ENCODE results near the gene GLI3. TPM values are rescaled to one million over a fixed set of nuclear protein-coding genes. Genes with fewer than 3 reads are reported as not detected.

The GLI3 gene
- total and polyA plus RNA-seq, 2 of the 8 experiments (the other 6 are each of a cell fraction or from before 2014, with no cell fraction given) = 8.0 to 31.1 TPM

GRCh38 chr7:42145539-42145938 lies 91.5 kb downstream of the GLI3 start:
- Histone ChIP-seq H3K18ac (ENCODE audit: extremely low read depth, low read length) (no peak overlapping the region), H4K20me1 (replicated peaks in 1 of 2; ENCODE audit: control insufficient read depth in 1 of 2, insufficient read depth in 2 of 2, low read length in 2 of 2) (peaks cover 0 to 3% of the 10 kb centered on the region in 2 experiments), H3K23me2 (ENCODE audit: low read depth, low read length) (no peaks in the 10 kb centered on the region), H2BK120ac (replicated peaks; ENCODE audit: low read depth, low read length) (no peak overlapping the region), H4K5ac (ENCODE audit: insufficient read length, low read depth, low read length) (no peak overlapping the region), H3K4me3 (ENCODE audit: extremely low read depth in 1 of 4, insufficient read depth in 2 of 4, low read depth in 3 of 4, low read length in 4 of 4) (no peak overlapping the region), H3K36me3 (ENCODE audit: control insufficient read depth in 2 of 4, insufficient read depth in 4 of 4, low read length in 3 of 4) (no peaks in the 10 kb centered on the region), H2BK12ac (ENCODE audit: low read depth, low read length) (no peak overlapping the region), H2BK5ac (ENCODE audit: low read depth, low read length) (no peak overlapping the region), H3K56ac (replicated peaks; ENCODE audit: insufficient read length, low read depth, low read length) (no peak overlapping the region), H4K91ac (replicated peaks; ENCODE audit: insufficient read length, low read length) (no peak overlapping the region), H3K14ac (ENCODE audit: insufficient read length) (no peak overlapping the region), H2BK20ac (ENCODE audit: low read length) (no peak overlapping the region), H2AK5ac (ENCODE audit: low read depth, low read length) (no peak overlapping the region), H4K8ac (ENCODE audit: extremely low read depth, insufficient read depth, low read length) (no peak overlapping the region), H3K27ac (ENCODE audit: low read depth, low read length) (no peak overlapping the region), H3K9ac (replicated peaks in 1 of 4; ENCODE audit: extremely low read depth in 1 of 4, low read depth in 3 of 4, low read length in 3 of 4) (no peak overlapping the region), H3K27me3 (replicated peaks in 1 of 4; ENCODE audit: control insufficient read depth in 3 of 4, extremely low read depth in 1 of 4, insufficient read depth in 3 of 4, low read length in 3 of 4) (no peaks in the 10 kb centered on the region), H3K4ac (replicated peaks; ENCODE audit: insufficient read length, low read depth, low read length) (no peak overlapping the region), H3K79me2 (ENCODE audit: control insufficient read depth in 1 of 2, insufficient read depth in 2 of 2, low read length in 2 of 2) (0 out of 4 replicates have a peak, but pooled peaks cover 0 to 2% of the 10 kb centered on the region in 2 experiments), H3K4me1 (replicated peaks in 1 of 4; ENCODE audit: control insufficient read depth in 3 of 4, insufficient read depth in 4 of 4, low read length in 3 of 4) (peaks cover 0 to 4% (median 1%) of the 10 kb centered on the region in 4 experiments; a peak in 1 of 7 replicates), H3K9me3 (ENCODE audit: insufficient read depth in 2 of 2, low read depth in 1 of 2, low read length in 1 of 2) (no peaks in the 10 kb centered on the region), H3K4me2 (ENCODE audit: insufficient read depth in 1 of 2, low read depth in 2 of 2, low read length in 2 of 2) (no peak overlapping the region), H2AFZ (ENCODE audit: low read length) (no peak overlapping the region), H3K23ac (ENCODE audit: insufficient read length) (no peak overlapping the region), H2BK15ac (ENCODE audit: low read length) (no peak overlapping the region), H3K79me1 (ENCODE audit: low read depth, low read length) (no peaks in the 10 kb centered on the region)
- CTCF ChIA-PET (ENCODE audit: partially characterized antibody) = interaction anchor here (0.7 to 1.3 kb wide), 2 partner anchors 48 to 130 kb away, joined by 3 read pairs; no protein-coding TSS in a partner anchor
- DNase-seq (ENCODE audit: low read depth in 1 of 2, low spot score in 2 of 2) (no peak), FAIRE-seq (no peak)
- TF ChIP-seq ASH2L (IDR thresholded peaks at IDR 0.05; ENCODE audit: low read length) (no peak), SP1 (IDR thresholded peaks at IDR 0.05; ENCODE audit: low read depth, low read length) (no peak), EP300 (IDR thresholded peaks at IDR 0.05; ENCODE audit: borderline replicate concordance in 1 of 2, low read depth in 2 of 2, low read length in 2 of 2) (no peak), BCL11A (IDR thresholded peaks at IDR 0.05; ENCODE audit: low read depth in 2 of 2, low read length in 2 of 2) (no peak), SIRT6 (IDR thresholded peaks at IDR 0.05; ENCODE audit: low read length) (no peak)
- POLR2A ChIA-PET (ENCODE audit: partially characterized antibody) = interaction anchor here (1.1 kb wide), 1 partner anchor 71 kb away, joined by 3 read pairs; no protein-coding TSS in a partner anchor
